T-cell (primary cell): Measurements from ENCODE around the gene ZCCHC14. TPM values are rescaled to one million over a fixed set of nuclear protein-coding genes. Genes with fewer than 3 reads are reported as not detected.

Experiments used
- ATAC-seq, 4 experiments: fragments of 200-7000 bp in 3 of 4; fragments of 150-1000 bp in 1 of 4; cut with Tn5 transposase; replicated peaks in 1 of 4; 1 replicate in 3 of 4; 2 replicates in 1 of 4; pipeline ENCODE4 v1.10.0; 2021; ENCODE audit warnings: moderate library complexity in 3 of 4, mild to moderate bottlenecking in 2 of 4, moderate number of reproducible peaks in 1 of 4
- CTCF ChIA-PET, 2 donors: fragments of 300-600 bp; sonication (Branson Sonifier 250); formaldehyde crosslinking; loops; one replicate each; lab custom pipeline; 2022; ENCODE audit warnings: antibody characterized with exemption in 2 of 2; lab: Charles Lee
- POLR2A ChIA-PET, 2 donors: fragments of 300-600 bp; sonication (Branson Sonifier 250); formaldehyde crosslinking; loops; one replicate each; lab custom pipeline; 2022; ENCODE audit warnings: antibody characterized with exemption in 2 of 2; lab: Charles Lee
- DNase-seq, 35 experiments: peaks; one replicate each; pipeline versions ENCODE4 v3.0.0 to v3.0.0-alpha.2; 2013 to 2023
- H3K27ac ChIP-seq: one replicate; pipeline ENCODE4 v1.5.1; 2013; ENCODE audit warnings: low read length
- H3K27me3 ChIP-seq, 2 experiments: replicated peaks in 1 of 2; 1 replicate in 1 of 2; 2 replicates in 1 of 2; pipeline versions ENCODE4 v1.6.1 to v1.7.0; 2013; ENCODE audit warnings: low read length in 1 of 2, mixed read lengths in 1 of 2; ENCODE audit not compliant: control insufficient read depth in 2 of 2, insufficient read depth in 2 of 2; ENCODE audit errors: extremely low read depth in 1 of 2
- H3K36me3 ChIP-seq, 2 donors: 1 replicate in 1 of 2; 2 replicates in 1 of 2; pipeline versions ENCODE4 v1.6.1 to v1.7.0; 2013; ENCODE audit warnings: low read length in 1 of 2; ENCODE audit not compliant: control insufficient read depth in 2 of 2, insufficient read depth in 1 of 2; ENCODE audit errors: extremely low read depth in 1 of 2
- H3K4me1 ChIP-seq, 2 experiments: 1 replicate in 1 of 2; 2 replicates in 1 of 2; pipeline versions ENCODE4 v1.6.1 to v1.7.0; 2013; ENCODE audit warnings: low read length in 2 of 2, mixed read lengths in 1 of 2; ENCODE audit not compliant: insufficient read depth in 2 of 2, control insufficient read depth in 1 of 2; ENCODE audit errors: extremely low read depth in 1 of 2
- H3K4me3 ChIP-seq, 2 donors: 1 replicate in 1 of 2; 2 replicates in 1 of 2; pipeline versions ENCODE4 v1.5.1 to v1.7.0; 2013; ENCODE audit warnings: mild to moderate bottlenecking in 2 of 2, low read length in 1 of 2, moderate library complexity in 1 of 2; ENCODE audit not compliant: control insufficient read depth in 1 of 2; ENCODE audit errors: extremely low read depth in 1 of 2
- H3K9me3 ChIP-seq: 2 replicates; pipeline ENCODE4 v1.7.0; 2013
- H3K27ac Mint-ChIP-seq, 2 donors: one replicate each; pipeline ENCODE4 v1.8.0; 2020 to 2021; ENCODE audit warnings: mild to moderate bottlenecking in 2 of 2, mixed read lengths in 2 of 2
- H3K27me3 Mint-ChIP-seq, 2 donors: one replicate each; pipeline ENCODE4 v1.8.0; 2021 to 2022; ENCODE audit warnings: mixed read lengths in 2 of 2
- H3K36me3 Mint-ChIP-seq: one replicate; pipeline ENCODE4 v1.8.0; 2021; ENCODE audit warnings: mixed read lengths
- H3K4me1 Mint-ChIP-seq, 3 donors: one replicate each; pipeline ENCODE4 v1.8.0; 2020 to 2022; ENCODE audit warnings: mixed read lengths in 3 of 3, mild to moderate bottlenecking in 1 of 3
- H3K4me3 Mint-ChIP-seq, 3 donors: one replicate each; pipeline ENCODE4 v1.8.0; 2020 to 2022; ENCODE audit warnings: mild to moderate bottlenecking in 3 of 3, mixed read lengths in 3 of 3, moderate library complexity in 3 of 3
- H3K9me3 Mint-ChIP-seq, 3 donors: one replicate each; pipeline ENCODE4 v1.8.0; 2020 to 2022; ENCODE audit warnings: mixed read lengths in 3 of 3
- WGBS: methylation state at CpG from one replicate; pipeline ENCODE4 v1.1.5; 2013; ENCODE audit warnings: missing lambda C conversion rate; ENCODE audit not compliant: insufficient coverage; 5-methylcytosine and 5-hydroxymethylcytosine counted together
- total RNA-seq, 35 experiments: library from RNA in 6 of 35; stranded (reverse) in 6 of 35; fragments of 120-200 nt in 1 of 35; gene quantifications; one replicate each; pipeline versions ENCODE4 v1.2.1 to v1.2.4 and lab custom pipeline; 2013 to 2026

Gene ZCCHC14
- total RNA-seq, 5 donors from 2014 or later (not counting 1 experiment from before 2014, with no cell fraction given), result 23.7 to 32.6 (median 27.3) TPM

GRCh38 chr16:87372305-87372704, 120.5 kb downstream of the ZCCHC14 start:
- peaks cover 0 to 2% of the 10 kb centered on the region in 2 donors for H3K36me3 ChIP-seq
- Mint-ChIP-seq H3K27me3 (no peaks in the 10 kb centered on the region), H3K36me3 (peaks cover 15% of the 10 kb centered on the region), H3K4me1 (peaks cover 56 to 61% (median 57%) of the 10 kb centered on the region in 3 donors), H3K9me3 (no peaks in the 10 kb centered on the region), H3K4me3 (no peak overlapping the region), H3K27ac (no peak overlapping the region)
- H3K9me3 ChIP-seq, result no peaks in the 10 kb centered on the region
- ATAC-seq (no peak), DNase-seq (no peak)
- H3K4me3 ChIP-seq, result no peak overlapping the region
- H3K4me1 ChIP-seq, result peaks cover 0 to 13% of the 10 kb centered on the region in 2 experiments
- 100% methylated on average over 1 of the region's 4 CpGs for WGBS
- no peak overlapping the region for H3K27ac ChIP-seq
- CTCF ChIA-PET, result no interaction called here
- POLR2A ChIA-PET, result no interaction called here
- H3K27me3 ChIP-seq, result no peaks in the 10 kb centered on the region

GRCh38 chr16:87371261-87371866, 121.5 kb downstream of the ZCCHC14 start:
- WGBS, result 93% methylated on average over 17 of the region's 20 CpGs
- peaks cover 51 to 55% (median 55%) of the 10 kb centered on the region in 3 donors for H3K4me1 Mint-ChIP-seq
- H3K27ac Mint-ChIP-seq, result no peak overlapping the region
- ATAC-seq (no peak), DNase-seq (no peak)
- H3K36me3 ChIP-seq, result peaks cover 0 to 2% of the 10 kb centered on the region in 2 donors
- POLR2A ChIA-PET, result no interaction called here
- no peaks in the 10 kb centered on the region for H3K27me3 Mint-ChIP-seq
- no peaks in the 10 kb centered on the region for H3K9me3 ChIP-seq
- H3K4me3 ChIP-seq, result no peak overlapping the region
- peaks cover 19% of the 10 kb centered on the region for H3K36me3 Mint-ChIP-seq
- CTCF ChIA-PET, result no interaction called here
- peaks cover 0 to 13% of the 10 kb centered on the region in 2 experiments for H3K4me1 ChIP-seq
- H3K27ac ChIP-seq, result no peak overlapping the region
- no peak overlapping the region for H3K4me3 Mint-ChIP-seq
- no peaks in the 10 kb centered on the region for H3K9me3 Mint-ChIP-seq
- no peaks in the 10 kb centered on the region for H3K27me3 ChIP-seq

- ATAC-seq, result no peak
- H3K27me3 ChIP-seq, result no peaks in the 10 kb centered on the region
- POLR2A ChIA-PET, result no interaction called here
- Mint-ChIP-seq H3K27ac (no peak overlapping the region), H3K4me3 (no peak overlapping the region), H3K27me3 (no peaks in the 10 kb centered on the region), H3K4me1 (peaks cover 51 to 55% (median 54%) of the 10 kb centered on the region in 3 donors), H3K9me3 (no peaks in the 10 kb centered on the region), H3K36me3 (peaks cover 21% of the 10 kb centered on the region)
- WGBS, result 76% methylated on average over 6 of the region's 16 CpGs
- H3K9me3 ChIP-seq, result no peaks in the 10 kb centered on the region
- no peak overlapping the region for H3K4me3 ChIP-seq
- CTCF ChIA-PET, result interaction anchor here in 1 of 2 donors (0.5 kb wide), 1 partner anchor 77 kb away, joined by 3 read pairs; no protein-coding TSS in a partner anchor
- no peak for DNase-seq
- no peak overlapping the region for H3K27ac ChIP-seq
- H3K4me1 ChIP-seq, result peaks cover 0 to 7% of the 10 kb centered on the region in 2 experiments
- peaks cover 0 to 5% of the 10 kb centered on the region in 2 donors for H3K36me3 ChIP-seq
Observed at GRCh38 chr16:87369796-87370719, 122.8 kb downstream of the ZCCHC14 start.

GRCh38 chr16:87369117-87369765, 123.6 kb downstream of the ZCCHC14 start:
- peaks cover 55 to 59% (median 55%) of the 10 kb centered on the region in 3 donors for H3K4me1 Mint-ChIP-seq
- no peak for DNase-seq
- Histone ChIP-seq H3K4me1 (peaks cover 0 to 10% of the 10 kb centered on the region in 2 experiments), H3K27ac (no peak overlapping the region), H3K9me3 (no peaks in the 10 kb centered on the region), H3K27me3 (no peaks in the 10 kb centered on the region), H3K4me3 (no peak overlapping the region), H3K36me3 (peaks cover 0 to 5% of the 10 kb centered on the region in 2 donors)
- CTCF ChIA-PET, result no interaction called here
- no peaks in the 10 kb centered on the region for H3K27me3 Mint-ChIP-seq
- peaks cover 19% of the 10 kb centered on the region for H3K36me3 Mint-ChIP-seq
- 95% methylated on average over 9 of the region's 14 CpGs for WGBS
- POLR2A ChIA-PET, result no interaction called here
- ATAC-seq, result no peak
- H3K4me3 Mint-ChIP-seq, result no peak overlapping the region
- no peaks in the 10 kb centered on the region for H3K9me3 Mint-ChIP-seq
- H3K27ac Mint-ChIP-seq, result no peak overlapping the region

- Mint-ChIP-seq H3K36me3 (peaks cover 19% of the 10 kb centered on the region), H3K4me3 (no peak overlapping the region), H3K27me3 (no peaks in the 10 kb centered on the region), H3K4me1 (peaks cover 51 to 62% (median 55%) of the 10 kb centered on the region in 3 donors), H3K9me3 (no peaks in the 10 kb centered on the region), H3K27ac (no peak overlapping the region)
- POLR2A ChIA-PET, result interaction anchor here (0.5 to 0.6 kb wide), 2 partner anchors 17 to 107 kb away, joined by 4 to 7 read pairs; no protein-coding TSS in a partner anchor
- Histone ChIP-seq H3K27me3 (no peaks in the 10 kb centered on the region), H3K36me3 (peaks cover 0 to 7% of the 10 kb centered on the region in 2 donors), H3K27ac (no peak overlapping the region), H3K4me3 (no peak overlapping the region), H3K9me3 (no peaks in the 10 kb centered on the region), H3K4me1 (peaks cover 0 to 10% of the 10 kb centered on the region in 2 experiments)
- whole genome bisulfite sequencing, result no CpG with 5 or more reads among the region's 5 CpGs
- CTCF ChIA-PET, result no interaction called here
- ATAC-seq, result no peak
- no peak for DNase-seq
Observed at GRCh38 chr16:87368029-87368770, 124.6 kb downstream of the ZCCHC14 start.
